Trophoblast cell (in vitro differentiated cells and primary cell): ENCODE data around the gene EPN1.
A peak's percentile ranks its signal among the peaks of the same experiment; 100 is the strongest.

Source experiments
- DNase-seq, 2 donors: peaks; one replicate each; pipeline ENCODE4 v3.0.0-alpha.2; 2016
- H2AFZ ChIP-seq: 2 replicates; pipeline ENCODE4 v1.6.1; 2013; ENCODE audit warnings: low read length, moderate library complexity, mild to moderate bottlenecking; ENCODE audit not compliant: insufficient read depth, poor library complexity
- H2AK5ac ChIP-seq: 2 replicates; pipeline ENCODE4 v1.6.1; 2013; ENCODE audit warnings: mild to moderate bottlenecking, low read length
- H2BK120ac ChIP-seq: 2 replicates; pipeline ENCODE4 v1.6.1; 2013; ENCODE audit warnings: low read length, mild to moderate bottlenecking, moderate library complexity; ENCODE audit not compliant: insufficient read depth, poor library complexity
- H2BK12ac ChIP-seq: 2 replicates; pipeline ENCODE4 v1.6.1; 2013; ENCODE audit warnings: mild to moderate bottlenecking, low read length, moderate library complexity
- H2BK5ac ChIP-seq: 2 replicates; pipeline ENCODE4 v1.6.1; 2013; ENCODE audit warnings: low read length, low read depth, moderate library complexity, mild to moderate bottlenecking; ENCODE audit not compliant: poor library complexity
- H3K14ac ChIP-seq: 2 replicates; pipeline ENCODE4 v1.6.1; 2013; ENCODE audit warnings: mild to moderate bottlenecking, low read length
- H3K18ac ChIP-seq: 2 replicates; pipeline ENCODE4 v1.6.1; 2013; ENCODE audit warnings: mild to moderate bottlenecking, low read length
- H3K23ac ChIP-seq: 2 replicates; pipeline ENCODE4 v1.6.1; 2013; ENCODE audit warnings: low read length
- H3K27ac ChIP-seq: 2 replicates; pipeline ENCODE4 v1.5.1; 2013; ENCODE audit warnings: low read depth, mild to moderate bottlenecking, inconsistent platforms, low read length, moderate library complexity
- H3K27me3 ChIP-seq: 2 replicates; pipeline ENCODE4 v1.6.1; 2013; ENCODE audit warnings: inconsistent platforms, mild to moderate bottlenecking, low read length, moderate library complexity; ENCODE audit not compliant: insufficient read depth
- H3K36me3 ChIP-seq, 2 experiments: 1 replicate in 1 of 2; 2 replicates in 1 of 2; pipeline ENCODE4 v1.6.1; 2013; ENCODE audit warnings: low read length in 2 of 2, mild to moderate bottlenecking in 2 of 2, moderate library complexity in 1 of 2; ENCODE audit not compliant: insufficient read depth in 2 of 2, control insufficient read depth in 1 of 2
- H3K4ac ChIP-seq: 2 replicates; pipeline ENCODE4 v1.6.1; 2013; ENCODE audit warnings: low read depth, mild to moderate bottlenecking, low read length, moderate library complexity
- H3K4me1 ChIP-seq, 2 experiments: 1 replicate in 1 of 2; 2 replicates in 1 of 2; pipeline ENCODE4 v1.6.1; 2013; ENCODE audit warnings: low read length in 2 of 2, mild to moderate bottlenecking in 2 of 2, moderate library complexity in 1 of 2; ENCODE audit not compliant: insufficient read depth in 2 of 2, control insufficient read depth in 1 of 2
- H3K4me2 ChIP-seq: 2 replicates; pipeline ENCODE4 v1.6.1; 2013; ENCODE audit warnings: inconsistent platforms, mild to moderate bottlenecking, low read length, moderate library complexity
- H3K4me3 ChIP-seq: 2 replicates; pipeline ENCODE4 v1.5.1; 2013; ENCODE audit warnings: mild to moderate bottlenecking, low read depth, low read length, inconsistent platforms
- H3K79me1 ChIP-seq: one replicate; pipeline ENCODE4 v1.6.1; 2013; ENCODE audit warnings: low read length
- H3K79me2 ChIP-seq: 2 replicates; pipeline ENCODE4 v1.6.1; 2013; ENCODE audit warnings: low read length, mild to moderate bottlenecking; ENCODE audit not compliant: control insufficient read depth, insufficient read depth, poor library complexity
- H3K9ac ChIP-seq: 2 replicates; pipeline ENCODE4 v1.6.1; 2013; ENCODE audit warnings: mild to moderate bottlenecking, low read length
- H3K9me3 ChIP-seq: 2 replicates; pipeline ENCODE4 v1.6.1; 2013; ENCODE audit warnings: low read depth, mild to moderate bottlenecking, control low read depth, inconsistent platforms, low read length; ENCODE audit not compliant: insufficient read depth
- H4K12ac ChIP-seq: 2 replicates; pipeline ENCODE4 v1.6.1; 2013; ENCODE audit warnings: low read depth, mild to moderate bottlenecking, low read length, moderate library complexity
- H4K8ac ChIP-seq: 2 replicates; pipeline ENCODE4 v1.6.1; 2013; ENCODE audit warnings: low read depth, mild to moderate bottlenecking, low read length, moderate library complexity
- H4K91ac ChIP-seq: one replicate; pipeline ENCODE4 v1.6.1; 2013; ENCODE audit warnings: low read depth, mild to moderate bottlenecking, low read length, moderate library complexity
- WGBS: extraction: QIAGEN DNeasy Blood & Tissue Kit; methylation state at CpG from one replicate; pipeline ENCODE4 v1.1.7; 2013; ENCODE audit warnings: missing lambda C conversion rate; ENCODE audit not compliant: insufficient read length, insufficient coverage; ENCODE audit errors: extremely low coverage; 5-methylcytosine and 5-hydroxymethylcytosine counted together

Gene EPN1

GRCh38 chr19:55680339-55681130 is 5.5 kb downstream of the EPN1 start:
- H2AK5ac ChIP-seq = no peak overlapping the region
- no CpG with 5 or more reads among the region's 20 CpGs for WGBS
- peaks cover 64 to 66% of the 10 kb centered on the region in 2 experiments for H3K36me3 ChIP-seq
- no peak overlapping the region for H3K4me2 ChIP-seq
- H4K8ac ChIP-seq = no peak overlapping the region
- DNase-seq = no peak
- H4K91ac ChIP-seq = no peak overlapping the region
- no peak overlapping the region for H4K12ac ChIP-seq
- no peak overlapping the region for H3K18ac ChIP-seq
- H3K4me3 ChIP-seq = no peak overlapping the region
- H2BK120ac ChIP-seq = no peak overlapping the region
- H3K9ac ChIP-seq = no peak overlapping the region
- H2AFZ ChIP-seq = no peak overlapping the region
- H3K23ac ChIP-seq = no peak overlapping the region
- H3K9me3 ChIP-seq = peaks cover 2% of the 10 kb centered on the region
- peaks cover 5% of the 10 kb centered on the region for H3K79me2 ChIP-seq
- H2BK12ac ChIP-seq = no peak overlapping the region
- H3K4me1 ChIP-seq = peaks cover 0 to 3% of the 10 kb centered on the region in 2 experiments
- no peak overlapping the region for H3K4ac ChIP-seq
- H3K27me3 ChIP-seq = no peaks in the 10 kb centered on the region
- no peaks in the 10 kb centered on the region for H3K79me1 ChIP-seq
- no peak overlapping the region for H3K27ac ChIP-seq
- H3K14ac ChIP-seq = no peak overlapping the region
- H2BK5ac ChIP-seq = no peak overlapping the region

- peaks cover 2% of the 10 kb centered on the region for H3K9me3 ChIP-seq
- H3K4me1 ChIP-seq = no peaks in the 10 kb centered on the region
- H3K23ac ChIP-seq = no peak overlapping the region
- no peak overlapping the region for H2AK5ac ChIP-seq
- no peak overlapping the region for H4K12ac ChIP-seq
- H3K18ac ChIP-seq = no peak overlapping the region
- H3K14ac ChIP-seq = no peak overlapping the region
- H3K4me3 ChIP-seq = no peak overlapping the region
- H3K4me2 ChIP-seq = no peak overlapping the region
- no peak overlapping the region for H3K4ac ChIP-seq
- no peak overlapping the region for H2BK5ac ChIP-seq
- no peak overlapping the region for H3K9ac ChIP-seq
- H2BK120ac ChIP-seq = no peak overlapping the region
- whole genome bisulfite sequencing = no CpG with 5 or more reads among the region's 9 CpGs
- no peak overlapping the region for H2AFZ ChIP-seq
- peaks cover 1% of the 10 kb centered on the region for H3K79me2 ChIP-seq
- no peak overlapping the region for H3K27ac ChIP-seq
- H3K36me3 ChIP-seq = peaks cover 72 to 75% of the 10 kb centered on the region in 2 experiments
- DNase-seq = no peak
- H3K27me3 ChIP-seq = no peaks in the 10 kb centered on the region
- no peaks in the 10 kb centered on the region for H3K79me1 ChIP-seq
- no peak overlapping the region for H2BK12ac ChIP-seq
- H4K91ac ChIP-seq = no peak overlapping the region
- no peak overlapping the region for H4K8ac ChIP-seq
Observed at GRCh38 chr19:55681131-55682092, 6.4 kb downstream of the EPN1 start.

GRCh38 chr19:55683449-55684261 is 8.6 kb downstream of the EPN1 start:
- no peak overlapping the region for H3K27ac ChIP-seq
- no peak overlapping the region for H3K23ac ChIP-seq
- H3K27me3 ChIP-seq = no peaks in the 10 kb centered on the region
- no peaks in the 10 kb centered on the region for H3K79me1 ChIP-seq
- H4K12ac ChIP-seq = no peak overlapping the region
- H3K14ac ChIP-seq = no peak overlapping the region
- H3K4ac ChIP-seq = peak overlapping the region; percentile 17
- no peak overlapping the region for H2BK12ac ChIP-seq
- H3K18ac ChIP-seq = no peak overlapping the region
- H3K9ac ChIP-seq = no peak overlapping the region
- H2BK120ac ChIP-seq = no peak overlapping the region
- DNase-seq = no peak
- no peak overlapping the region for H2BK5ac ChIP-seq
- H3K79me2 ChIP-seq = no peaks in the 10 kb centered on the region
- no CpG with 5 or more reads among the region's 22 CpGs for WGBS
- H4K8ac ChIP-seq = no peak overlapping the region
- no peaks in the 10 kb centered on the region for H3K4me1 ChIP-seq
- no peak overlapping the region for H2AFZ ChIP-seq
- H3K36me3 ChIP-seq = peaks cover 78 to 79% of the 10 kb centered on the region in 2 experiments
- H2AK5ac ChIP-seq = no peak overlapping the region
- no peak overlapping the region for H3K4me3 ChIP-seq
- H3K4me2 ChIP-seq = no peak overlapping the region
- no peak overlapping the region for H4K91ac ChIP-seq
- peaks cover 2% of the 10 kb centered on the region for H3K9me3 ChIP-seq
